GM12878 (cell line): ENCODE data around the gene PPP1R37. TPM values are rescaled to one million over a fixed set of nuclear protein-coding genes. Genes with fewer than 3 reads are reported as not detected.

Experiments used
- ATAC-seq: fragments of 200-7000 bp; cut with Tn5 transposase; 3 replicates; pipeline ENCODE4 v1.9.1; 2020; ENCODE audit warnings: mild to moderate bottlenecking, moderate library complexity
- BruUV-seq: library from RNA; stranded (reverse); fragments of 400-500 nt; replicated peaks from 2 replicates; lab custom pipeline; 2021; lab: Mats Ljungman, UMichigan
- CTCF ChIA-PET: fragments of 300-600 bp; sonication (Branson Sonifier 250); formaldehyde crosslinking; extraction: SDS; loops from one replicate; lab custom pipeline; 2021; ENCODE audit warnings: inconsistent platforms; lab: Yijun Ruan, JAX
- POLR2A ChIA-PET: fragments of 350-600 bp; formaldehyde crosslinking; extraction: SDS; loops from one replicate; lab custom pipeline; 2021; ENCODE audit warnings: inconsistent platforms; lab: Charles Lee
- RAD21 ChIA-PET: fragments of 300-600 bp; sonication (Branson Sonifier 250); formaldehyde crosslinking; loops from one replicate; lab custom pipeline; 2023; ENCODE audit warnings: antibody characterized with exemption; ENCODE audit not compliant: unreplicated experiment; lab: Charles Lee
- SMC1A ChIA-PET: fragments of 300-600 bp; sonication (Branson Sonifier 250); formaldehyde crosslinking; loops from one replicate; lab custom pipeline; 2023; ENCODE audit not compliant: unreplicated experiment, uncharacterized antibody; lab: Charles Lee
- DNase-seq: peaks from one replicate; pipeline ENCODE4 v3.0.0-alpha.2; 2011; ENCODE audit warnings: low read depth, low spot score
- FAIRE-seq: peaks from 3 replicates; lab custom pipeline; 2011; peaks lifted over from hg19 to GRCh38; lab: Jason Lieb, UNC
- H2AFZ ChIP-seq: 2 replicates; pipeline ENCODE4 v1.6.0; 2011; ENCODE audit warnings: low read depth, low read length, control low read depth; ENCODE audit not compliant: control insufficient read depth
- H3K27ac ChIP-seq: 2 replicates; pipeline ENCODE4 v1.5.1; 2011; ENCODE audit warnings: control low read depth; ENCODE audit not compliant: control insufficient read depth, insufficient read depth
- H3K27me3 ChIP-seq, 2 experiments: replicated peaks in 1 of 2; 2 replicates each; pipeline versions ENCODE4 v1.6.0 to v1.6.1; 2011; ENCODE audit warnings: low read length in 1 of 2; ENCODE audit not compliant: control insufficient read depth in 2 of 2, insufficient read depth in 2 of 2
- H3K36me3 ChIP-seq, 2 experiments: 2 replicates each; pipeline ENCODE4 v1.5.1; 2011; ENCODE audit warnings: low read length in 1 of 2; ENCODE audit not compliant: control insufficient read depth in 2 of 2, insufficient read depth in 2 of 2
- H3K4me1 ChIP-seq: 2 replicates; pipeline ENCODE4 v1.6.1; 2011; ENCODE audit warnings: mild to moderate bottlenecking, low read length, moderate library complexity, mixed read lengths; ENCODE audit not compliant: control insufficient read depth, insufficient read depth
- H3K4me2 ChIP-seq: 2 replicates; pipeline ENCODE4 v1.6.0; 2011; ENCODE audit warnings: control low read depth; ENCODE audit not compliant: control insufficient read depth, insufficient read depth
- H3K4me3 ChIP-seq: fragments of 200-600 bp; sonication (generic); 2 replicates; pipeline ENCODE4 v1.5.1; 2016
- H3K79me2 ChIP-seq: 2 replicates; pipeline ENCODE4 v1.6.0; 2011; ENCODE audit warnings: low read length; ENCODE audit not compliant: control insufficient read depth, insufficient read depth
- H3K9ac ChIP-seq: 2 replicates; pipeline ENCODE4 v1.8.0; 2011; ENCODE audit warnings: low read length, control low read depth, mixed read lengths; ENCODE audit not compliant: control insufficient read depth, insufficient read depth
- H3K9me3 ChIP-seq: replicated peaks from 3 replicates; pipeline ENCODE4 v1.5.1; 2011; ENCODE audit warnings: mild to moderate bottlenecking, low read length; ENCODE audit not compliant: control insufficient read depth, insufficient read depth
- H4K20me1 ChIP-seq: 2 replicates; pipeline ENCODE4 v1.6.0; 2011; ENCODE audit not compliant: control insufficient read depth, insufficient read depth
- CEBPZ ChIP-seq: fragments of 150-350 bp; IDR thresholded peaks from 2 replicates; pipeline ENCODE4 v1.6.1; 2016; ENCODE audit warnings: low read depth, low read length
- EED ChIP-seq: sonication (generic); IDR thresholded peaks from 2 replicates; pipeline ENCODE4 v1.6.1; 2016; ENCODE audit warnings: antibody characterized with exemption, low read depth
- MAX ChIP-seq: IDR thresholded peaks from 2 replicates; pipeline ENCODE4 v1.6.1; 2012; ENCODE audit warnings: low read depth, low read length, improper control_type of control experiment
- RBBP5 ChIP-seq: fragments of 200-600 bp; sonication (generic); conservative IDR thresholded peaks from 2 replicates; pipeline ENCODE4 v1.6.1; 2016
- SPI1 ChIP-seq: IDR thresholded peaks from 2 replicates; pipeline ENCODE4 v1.6.1; 2011; ENCODE audit warnings: low read depth, mild to moderate bottlenecking, low read length, moderate library complexity, borderline replicate concordance; ENCODE audit not compliant: insufficient read depth
- WGBS: methylation state at CpG from one replicate; pipeline ENCODE4 v1.1.6; 2016; ENCODE audit warnings: low lambda C conversion rate; ENCODE audit not compliant: insufficient replicate concordance, insufficient coverage; ENCODE audit errors: missing lambda C conversion rate; 5-methylcytosine and 5-hydroxymethylcytosine counted together
- in situ Hi-C: fragments of 300-500 bp; cut with MboI; formaldehyde crosslinking; loops from 9 replicates; pipeline ENCODE4 v1.14.3; 2018; ENCODE audit warnings: mixed read lengths
- intact Hi-C: fragments of 100-400 bp; cut with micrococcal nuclease; formaldehyde crosslinking; loops from one replicate; pipeline ENCODE4 v1.14.2; 2022; ENCODE audit not compliant: unreplicated experiment
- polyA plus RNA-seq, 11 experiments: library from polyadenylated mRNA; depleted of rRNA in 4 of 11; unstranded in 6 of 11; stranded (reverse) in 5 of 11; fragments of >200 nt; fragmentation: Nextera tagmentation in 4 of 11; fragmentation: Illumina TruSeq in 1 of 11; extraction: Ambion mirVana in 4 of 11; extraction: Trizol in 1 of 11; gene quantifications; 1 replicate in 1 of 11; 2 replicates in 10 of 11; pipeline versions ENCODE4 v1.2.1 to v1.2.3, GENCODE V29; 2011 to 2016; ENCODE audit warnings: inconsistent platforms in 2 of 11, missing spikeins in 2 of 11, low read depth in 1 of 11
- total RNA-seq, 4 experiments: library from RNA; depleted of rRNA in 3 of 4; stranded (reverse); fragments of >200 nt in 3 of 4; fragmentation: Illumina TruSeq in 1 of 4; extraction: Trizol in 1 of 4; gene quantifications; 2 replicates each; pipeline versions ENCODE4 v1.2.1 to v1.2.3, GENCODE V29; 2013 to 2021

PPP1R37 gene
- total and polyA plus RNA-seq, 10 of the 15 experiments (the other 5 are each of a cell fraction or from before 2014, with no cell fraction given) = 0.09 to 21.3 (median 5.1) TPM; not detected in 1

DNA sequence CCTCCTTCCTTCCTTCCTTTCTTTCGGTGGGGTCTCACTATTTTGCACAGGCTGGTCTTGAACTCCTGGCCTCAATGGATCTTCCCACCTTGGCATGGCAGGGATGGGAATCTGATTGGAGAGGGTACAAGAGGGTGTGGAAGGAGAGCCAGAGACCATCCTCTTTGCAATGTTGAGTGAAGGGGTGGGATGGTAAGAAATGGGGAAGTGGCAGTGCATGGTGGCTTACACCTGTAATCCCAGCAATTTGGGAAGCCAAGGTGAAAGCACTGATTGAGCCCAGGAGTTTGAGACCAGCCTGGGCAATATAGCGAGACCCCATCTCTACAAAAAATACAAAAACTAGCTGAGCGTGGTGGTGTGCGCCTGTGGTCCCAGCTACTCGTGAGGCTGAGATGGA lies 91.1 kb downstream of the PPP1R37 start:
- in situ Hi-C loops = no loop called here
- WGBS = 93% methylated on average over 4 of the region's 5 CpGs
- Histone ChIP-seq H3K9me3 (no peaks in the 10 kb centered on the region), H4K20me1 (no peaks in the 10 kb centered on the region), H3K4me1 (peaks cover 17% of the 10 kb centered on the region), H3K4me2 (no peak overlapping the region), H3K9ac (no peak overlapping the region), H3K27me3 (no peaks in the 10 kb centered on the region), H2AFZ (no peak overlapping the region), H3K79me2 (peaks cover 24% of the 10 kb centered on the region), H3K36me3 (peaks cover 0 to 6% of the 10 kb centered on the region in 2 experiments; a peak in 2 of 4 replicates), H3K4me3 (no peak overlapping the region), H3K27ac (no peak overlapping the region)
- ChIA-PET POLR2A (interaction anchor here (0.6 kb wide), 3 partner anchors 20 to 181 kb away, joined by 3 to 6 read pairs (median 3); no protein-coding TSS in a partner anchor), RAD21 (no interaction called here), SMC1A (no interaction called here), CTCF (interaction anchor here (0.6 to 1.6 kb wide), 2 partner anchors 9 to 168 kb away, joined by 3 read pairs; no protein-coding TSS in a partner anchor)
- ATAC-seq (no peak), DNase-seq (no peak), FAIRE-seq (no peak)
- BruUV-seq = no TSS peak
- intact Hi-C loops = loop anchor here (10.0 kb wide), 1 partner anchor 169 kb away; no protein-coding TSS in a partner anchor
- no peak for TF ChIP-seq MAX
- TF ChIP-seq RBBP5 = no peak
- TF ChIP-seq CEBPZ = no peak
- no peak for TF ChIP-seq EED
- TF ChIP-seq SPI1 = peak; percentile 56; the same call in 1 of the 2 replicates
